Amniotic epithelial cell (primary cell): ENCODE measurements around the gene NLN.
"Not testable (repeated sequence)": the region's sequence is repeated elsewhere in the genome, so short reads cannot be mapped to it uniquely, and the experiment has no call there.

Source experiments
- DNase-seq: peaks from one replicate; pipeline ENCODE4 v3.0.0-alpha.2; 2010; ENCODE audit warnings: low read depth

NLN gene

DNA sequence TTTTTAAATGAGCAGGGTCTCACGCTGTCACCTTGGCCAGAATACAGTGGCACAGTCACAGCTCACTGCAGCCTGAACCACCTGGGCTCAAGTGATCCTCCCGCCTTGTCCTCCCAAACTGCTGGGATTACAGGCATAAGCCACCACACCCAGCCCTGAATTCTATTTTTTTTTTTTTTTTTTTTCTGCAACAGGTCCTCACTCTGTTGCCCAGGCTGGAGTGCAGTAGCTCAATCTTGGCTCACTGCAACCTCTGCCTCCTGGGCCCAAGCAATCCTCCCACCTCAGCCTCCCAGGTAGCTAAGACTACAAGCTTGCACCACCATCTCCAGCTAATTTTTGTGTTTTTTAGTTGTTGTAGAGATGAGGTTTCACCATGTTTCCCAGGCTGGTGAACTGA is 51.0 kb downstream of the NLN start:
- DNase-seq, result not testable (repeated sequence)

DNA sequence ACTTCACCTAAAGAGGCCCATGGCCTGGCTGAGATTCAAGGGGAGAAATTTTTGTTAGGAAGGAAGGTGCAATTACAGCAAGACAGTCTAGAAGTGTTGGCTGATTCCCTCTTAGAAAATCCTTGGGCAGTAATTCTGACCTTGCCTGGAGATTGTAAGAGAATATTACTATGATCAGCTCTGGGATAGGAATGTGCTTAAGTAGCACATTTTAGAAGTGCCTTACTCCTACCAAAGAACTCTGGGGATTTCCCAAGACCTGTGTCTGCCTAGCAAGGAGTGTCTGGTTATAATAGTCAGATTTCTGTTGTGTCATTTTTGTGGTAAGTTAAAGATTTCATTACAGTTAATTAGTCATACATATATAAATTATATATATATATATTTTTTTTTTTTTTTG is 52.3 kb downstream of the NLN start:
- DNase-seq, result peak; percentile 93

DNA sequence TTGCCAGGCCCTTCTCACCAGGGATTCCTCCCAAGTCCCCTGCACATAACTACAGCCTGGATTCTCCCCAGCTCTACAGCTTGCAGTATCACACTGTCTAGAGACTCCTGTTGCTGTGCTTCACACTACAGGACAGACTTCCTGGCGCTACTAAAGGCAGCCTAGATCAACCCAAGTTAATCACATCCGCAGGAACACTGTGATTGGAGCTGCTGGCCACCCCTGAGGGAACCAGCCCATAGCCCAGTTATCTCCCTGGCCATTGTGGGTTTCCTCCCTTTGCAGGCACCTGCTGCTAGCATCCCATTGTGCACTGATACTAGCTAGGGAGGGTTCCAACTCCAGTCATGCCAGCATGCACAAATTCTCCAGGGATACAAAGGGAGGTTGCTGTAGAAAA is 53.5 kb downstream of the NLN start:
- no peak for DNase-seq

DNA sequence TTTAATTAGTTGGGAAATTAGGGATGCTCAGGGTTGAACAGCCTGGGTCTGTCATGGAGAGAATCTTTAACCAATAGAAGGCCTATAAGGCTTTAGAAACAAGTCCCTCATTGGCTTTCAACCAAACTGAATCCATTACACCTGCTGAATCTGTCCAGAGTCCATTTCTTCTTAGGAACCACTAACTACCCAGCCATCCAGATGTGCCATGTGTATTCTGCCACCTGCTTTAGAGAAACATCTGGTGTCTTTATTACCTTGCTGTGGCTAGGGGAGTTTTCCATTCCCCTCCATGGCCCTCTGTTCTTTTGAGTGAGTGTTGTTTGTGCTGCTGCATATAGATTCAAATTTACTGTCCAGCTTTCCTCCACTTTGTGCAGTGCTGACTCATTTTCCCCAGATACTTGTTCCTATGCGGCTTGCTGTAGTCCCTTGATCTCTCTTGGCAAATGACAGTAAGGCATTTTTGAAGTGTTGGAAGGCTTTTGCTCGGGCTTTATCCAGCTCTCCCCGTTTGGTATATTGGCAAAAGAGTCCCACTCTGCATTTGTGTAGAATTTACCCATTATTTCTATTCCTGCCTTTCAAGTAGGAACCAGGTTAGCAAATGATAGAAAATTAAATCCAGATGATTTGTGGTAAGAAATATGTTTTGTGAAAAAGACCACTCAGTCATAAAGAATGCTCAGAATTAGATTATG is 54.6 kb downstream of the NLN start:
- DNase-seq, result peak; percentile 22

DNA sequence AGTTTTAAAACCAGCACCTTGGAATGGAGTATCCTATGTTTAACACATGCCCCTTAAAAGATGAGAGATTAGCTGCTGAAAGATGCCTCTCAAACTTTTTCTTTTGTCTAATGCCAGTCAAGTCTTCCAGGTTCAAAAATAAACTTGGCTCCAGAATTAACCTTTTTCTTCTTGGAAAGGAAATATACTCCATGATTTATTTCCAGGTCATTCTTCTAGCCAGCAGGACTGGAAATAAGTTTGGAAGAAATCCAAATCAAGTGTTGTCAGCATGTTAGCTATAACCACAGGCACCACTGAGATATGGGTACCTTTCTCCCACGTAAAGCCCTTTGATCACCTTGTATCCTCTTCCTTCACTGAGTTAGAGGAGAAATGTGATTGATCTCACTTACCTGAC is 56.1 kb downstream of the NLN start:
- DNase-seq, result no peak

DNA sequence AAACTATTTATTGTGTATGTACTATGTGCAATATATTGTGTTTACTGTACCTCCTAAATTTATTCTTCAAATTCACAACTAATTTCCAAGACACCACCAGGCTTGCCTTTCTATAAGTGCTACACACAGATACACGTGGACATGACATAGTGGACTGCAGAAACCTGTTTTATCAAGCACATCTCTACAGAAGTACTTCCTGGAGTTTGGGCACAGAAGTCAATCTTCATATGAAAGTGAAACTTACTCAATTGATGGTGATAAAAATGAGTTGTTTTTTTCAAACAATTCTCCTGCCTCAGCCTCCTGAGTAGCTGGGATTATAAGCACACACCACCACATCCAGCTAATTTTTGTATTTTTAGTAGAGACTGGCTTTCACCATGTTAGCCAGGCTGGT is 57.6 kb downstream of the NLN start:
- DNase-seq, result no peak

DNA sequence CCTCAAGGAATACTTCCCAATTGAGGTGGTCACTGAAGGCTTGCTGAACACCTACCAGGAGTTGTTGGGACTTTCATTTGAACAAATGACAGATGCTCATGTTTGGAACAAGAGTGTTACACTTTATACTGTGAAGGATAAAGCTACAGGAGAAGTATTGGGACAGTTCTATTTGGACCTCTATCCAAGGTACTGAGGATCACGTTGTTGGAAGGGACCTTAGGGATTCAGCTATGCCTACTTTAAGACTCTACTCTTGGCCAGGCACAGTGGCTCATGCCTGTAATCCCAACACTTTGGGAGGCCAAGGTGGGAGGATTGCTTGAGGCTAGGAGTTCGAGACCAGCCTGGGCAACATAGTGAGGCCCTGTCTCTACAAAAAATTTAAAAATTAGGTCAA is 66.3 kb downstream of the NLN start:
- DNase-seq, result not testable (repeated sequence)

DNA sequence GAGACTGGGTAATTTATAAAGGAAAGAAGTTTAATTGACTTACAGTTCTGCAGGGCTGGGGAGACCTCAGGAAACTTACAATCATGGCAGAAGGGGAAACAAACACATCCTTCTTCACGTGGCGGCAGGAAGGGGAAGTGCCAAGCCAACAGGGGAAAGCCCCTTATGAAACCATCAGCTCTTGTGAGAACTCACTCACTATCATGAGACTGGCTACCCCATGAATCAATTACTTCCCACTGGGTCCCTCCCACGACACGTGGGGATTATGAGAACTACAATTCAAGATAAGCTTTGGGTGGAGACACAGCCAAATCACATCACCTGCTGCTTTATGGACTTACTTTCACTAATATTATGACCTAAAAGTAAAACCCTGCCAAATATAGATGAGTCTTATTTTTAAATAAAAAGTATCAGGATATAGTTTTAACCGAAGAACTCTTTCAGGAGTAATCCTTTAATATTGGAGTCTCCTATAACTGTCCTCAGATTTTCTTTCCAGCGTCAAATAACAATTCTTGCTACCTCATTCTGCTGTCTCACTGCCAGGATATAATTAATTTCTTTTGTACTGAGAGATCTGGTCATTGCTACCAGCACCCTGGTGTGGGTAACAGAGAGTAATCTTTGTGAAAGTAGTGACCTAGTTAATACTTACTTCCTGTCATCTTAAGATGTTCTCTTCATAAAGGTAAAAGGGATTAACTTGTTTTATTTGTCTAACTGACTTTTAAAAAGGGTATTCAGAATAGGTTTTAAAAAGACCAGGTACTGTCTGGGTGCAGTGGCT is 68.6 kb downstream of the NLN start:
- DNase-seq, result peak; percentile 47

DNA sequence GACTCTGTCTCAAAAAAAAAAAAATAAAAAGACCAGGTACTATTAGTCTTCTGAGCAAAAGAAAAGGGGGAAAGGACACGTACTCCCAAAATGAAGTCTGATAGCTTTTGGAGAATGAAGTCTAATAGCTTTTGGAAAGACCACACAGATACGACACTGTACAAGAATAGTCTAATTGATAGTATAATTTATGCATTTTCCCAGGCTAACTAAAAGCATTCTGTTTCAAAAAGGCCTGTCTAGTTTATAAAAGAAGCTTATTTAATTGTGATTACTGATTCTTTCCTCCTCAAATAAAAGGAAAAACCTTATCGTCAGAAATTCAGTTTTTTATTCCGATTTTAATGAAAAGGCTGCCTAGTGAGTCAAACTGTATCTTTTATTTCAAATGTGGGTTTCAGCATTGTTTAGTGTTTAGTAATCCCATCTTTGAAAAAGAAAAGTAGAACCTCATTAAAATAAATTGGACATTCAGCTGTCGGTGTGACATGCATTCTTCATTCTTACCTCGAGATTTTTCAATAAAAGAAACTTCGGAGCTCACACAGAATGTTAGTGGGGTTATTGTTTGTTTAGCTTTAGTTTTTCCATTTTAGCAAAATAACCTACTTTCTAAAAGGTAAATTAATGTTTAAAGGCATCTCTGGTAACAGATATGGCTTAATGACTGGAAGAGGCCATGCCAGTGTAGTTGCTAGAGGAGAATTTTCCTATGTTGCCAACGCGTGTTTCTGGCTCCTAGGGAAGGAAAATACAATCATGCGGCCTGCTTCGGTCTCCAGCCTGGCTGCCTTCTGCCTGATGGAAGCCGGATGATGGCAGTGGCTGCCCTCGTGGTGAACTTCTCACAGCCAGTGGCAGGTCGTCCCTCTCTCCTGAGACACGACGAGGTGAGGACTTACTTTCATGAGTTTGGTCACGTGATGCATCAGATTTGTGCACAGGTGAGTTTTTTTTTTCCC is 70.0 kb downstream of the NLN start:
- DNase-seq, result no peak

DNA sequence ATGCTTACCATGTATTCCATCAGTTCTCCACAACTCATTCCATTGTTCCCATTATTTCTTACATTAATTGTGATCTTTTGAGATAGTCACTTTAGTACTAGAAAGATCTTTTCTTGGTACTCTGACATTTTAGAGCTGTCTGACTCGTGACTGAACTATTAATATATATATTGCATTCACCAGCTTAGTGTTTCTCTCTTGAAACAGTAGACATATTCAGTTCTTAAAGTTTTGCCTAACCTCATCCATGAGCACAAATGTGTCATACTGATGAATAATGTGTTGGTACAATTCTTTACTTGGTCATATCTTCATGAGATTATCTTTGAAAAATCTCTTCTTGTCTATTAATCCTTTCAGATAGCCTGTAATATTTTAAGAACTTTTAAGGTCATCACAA is 74.3 kb downstream of the NLN start:
- DNase-seq, result no peak

DNA sequence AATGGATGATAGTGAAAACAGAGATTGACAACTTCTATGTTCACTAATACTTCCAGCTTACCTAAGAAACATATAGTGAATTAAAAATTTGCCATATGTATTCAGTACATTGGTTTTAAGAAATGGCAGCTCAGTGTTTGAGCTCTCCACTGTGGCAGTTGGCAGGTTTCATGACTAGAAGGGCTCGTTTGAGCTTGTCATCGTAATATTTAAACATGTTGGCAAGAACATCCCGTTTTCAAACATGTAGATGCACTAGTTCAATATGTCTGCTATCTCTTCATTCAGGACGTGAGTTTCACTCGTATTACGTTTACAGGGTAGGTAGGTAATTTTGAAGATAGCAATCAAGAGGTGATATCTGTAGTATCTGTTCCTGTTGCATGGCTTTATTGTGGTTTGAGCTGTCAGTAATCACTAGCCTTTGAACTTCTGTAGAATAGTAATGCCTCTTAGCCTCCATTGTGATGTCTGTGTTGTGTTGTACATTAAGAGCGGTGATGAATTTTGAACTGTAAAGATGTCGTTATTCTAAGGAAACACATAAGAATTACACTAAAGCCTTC is 74.8 kb downstream of the NLN start:
- no peak for DNase-seq

DNA sequence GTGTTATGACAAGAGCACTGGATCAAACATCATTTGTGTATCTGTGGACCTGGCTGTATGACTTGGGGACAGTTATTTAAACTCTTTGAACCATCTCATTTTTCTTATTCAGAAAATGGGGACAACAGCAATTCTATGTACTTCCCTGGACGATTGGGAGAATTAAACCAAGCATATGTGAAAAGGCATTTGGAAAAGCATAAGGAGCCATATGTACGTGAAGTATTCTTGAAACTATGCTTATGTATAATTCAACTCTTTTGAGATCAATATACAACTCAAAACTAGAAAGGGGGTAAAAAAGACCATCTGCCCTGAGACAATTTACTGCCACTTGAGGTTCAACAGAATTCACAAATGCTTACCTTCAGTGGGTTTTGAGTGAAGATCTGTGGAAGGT is 75.5 kb downstream of the NLN start:
- no peak for DNase-seq

DNA sequence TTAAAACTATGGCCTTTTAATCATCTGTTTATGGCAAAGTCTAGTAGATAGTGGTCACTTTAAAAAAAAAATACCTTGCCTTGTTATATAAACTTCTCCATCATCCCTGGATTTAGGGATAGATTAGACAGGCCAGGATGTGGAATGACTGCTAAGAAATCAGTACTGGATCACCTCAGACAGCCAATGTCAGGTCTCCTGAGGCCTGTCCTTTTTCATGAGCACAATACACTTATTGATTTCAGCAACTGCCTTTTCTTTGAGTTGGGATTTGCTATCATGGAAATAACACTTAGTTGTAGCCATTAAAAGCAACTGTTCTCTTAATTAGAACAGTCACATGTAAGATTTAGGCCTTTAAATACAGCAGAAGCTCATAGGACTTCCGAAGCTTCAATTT is 77.9 kb downstream of the NLN start:
- no peak for DNase-seq

DNA sequence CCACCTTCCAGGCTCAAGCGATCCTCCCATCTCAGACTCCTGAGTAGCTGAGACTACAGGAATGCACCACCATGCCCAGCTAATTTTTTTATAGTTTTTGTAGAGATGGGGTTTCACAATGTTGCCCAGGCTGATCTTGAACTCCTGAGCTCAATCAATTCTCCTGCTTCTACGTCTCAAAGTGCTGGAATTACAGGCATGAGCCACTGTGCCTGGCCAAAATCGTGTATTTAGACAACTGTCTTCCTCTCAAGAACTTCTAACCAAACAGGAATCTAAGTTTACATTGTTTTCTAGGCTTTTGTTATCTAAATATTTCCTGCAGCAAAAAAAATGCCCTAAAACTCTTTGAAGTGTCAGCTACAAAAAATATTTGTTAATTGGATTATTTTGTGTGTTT is 78.8 kb downstream of the NLN start:
- no peak for DNase-seq

DNA sequence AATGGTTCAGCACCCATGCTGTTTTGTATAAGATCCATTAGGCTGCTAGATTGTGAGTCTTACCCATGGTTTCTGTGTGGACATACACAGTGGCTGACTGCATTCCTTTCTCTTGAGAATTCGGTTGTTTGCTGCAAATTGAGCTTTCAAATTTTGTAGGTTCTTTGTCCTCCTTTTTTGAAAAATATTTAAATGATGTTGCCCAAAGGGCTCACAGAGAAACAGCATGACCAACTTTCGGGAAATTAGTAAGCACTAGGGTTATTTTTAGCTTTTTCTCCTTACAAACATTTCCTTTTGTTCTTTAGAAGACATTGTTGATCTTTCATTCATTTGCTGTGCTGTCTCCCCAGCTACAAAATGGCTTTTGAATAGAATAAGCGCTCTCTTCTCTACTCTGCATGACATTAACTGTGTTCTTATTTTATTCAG is 79.4 kb downstream of the NLN start:
- peak; percentile 74 for DNase-seq

DNA sequence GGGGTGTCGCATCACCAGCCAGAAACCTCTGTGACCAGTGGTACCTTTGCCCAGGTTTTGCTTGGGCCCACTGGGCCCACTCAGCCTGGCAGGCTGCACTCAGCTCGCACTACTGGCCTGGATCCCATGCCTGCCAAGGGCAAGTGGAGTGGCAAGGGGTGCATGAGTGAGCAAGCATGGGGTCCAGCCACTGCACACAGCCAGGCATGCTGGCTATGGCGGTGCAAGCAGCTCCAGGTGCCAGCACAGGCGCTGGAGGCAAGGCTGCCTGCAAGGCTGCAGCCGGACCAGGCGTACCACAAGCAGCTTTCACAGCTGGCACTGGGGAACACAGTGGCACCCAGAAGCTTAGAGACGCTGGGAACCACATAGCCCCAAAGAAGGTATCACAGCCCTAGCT is 80.1 kb downstream of the NLN start:
- no peak for DNase-seq

DNA sequence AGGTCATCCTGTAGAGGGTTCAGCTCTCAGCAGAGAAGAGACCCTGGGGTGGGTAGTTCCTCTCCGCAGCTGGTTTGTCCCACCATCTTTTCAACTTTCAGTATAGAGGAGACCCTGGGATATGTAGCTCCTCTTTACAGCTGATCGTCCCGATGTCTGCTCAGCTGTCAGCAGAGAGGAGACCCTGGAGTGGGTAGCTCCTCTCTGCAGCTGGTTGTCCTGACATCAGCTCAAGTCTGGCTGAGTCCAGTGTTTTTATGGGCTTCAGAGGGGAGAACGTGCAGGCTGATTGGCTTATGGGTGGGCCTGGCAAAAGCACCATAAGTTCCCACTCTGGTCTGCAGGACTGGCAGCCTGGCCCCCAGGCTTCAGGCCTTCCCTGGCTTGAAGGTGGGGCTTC is 80.8 kb downstream of the NLN start:
- DNase-seq, result no peak

DNA sequence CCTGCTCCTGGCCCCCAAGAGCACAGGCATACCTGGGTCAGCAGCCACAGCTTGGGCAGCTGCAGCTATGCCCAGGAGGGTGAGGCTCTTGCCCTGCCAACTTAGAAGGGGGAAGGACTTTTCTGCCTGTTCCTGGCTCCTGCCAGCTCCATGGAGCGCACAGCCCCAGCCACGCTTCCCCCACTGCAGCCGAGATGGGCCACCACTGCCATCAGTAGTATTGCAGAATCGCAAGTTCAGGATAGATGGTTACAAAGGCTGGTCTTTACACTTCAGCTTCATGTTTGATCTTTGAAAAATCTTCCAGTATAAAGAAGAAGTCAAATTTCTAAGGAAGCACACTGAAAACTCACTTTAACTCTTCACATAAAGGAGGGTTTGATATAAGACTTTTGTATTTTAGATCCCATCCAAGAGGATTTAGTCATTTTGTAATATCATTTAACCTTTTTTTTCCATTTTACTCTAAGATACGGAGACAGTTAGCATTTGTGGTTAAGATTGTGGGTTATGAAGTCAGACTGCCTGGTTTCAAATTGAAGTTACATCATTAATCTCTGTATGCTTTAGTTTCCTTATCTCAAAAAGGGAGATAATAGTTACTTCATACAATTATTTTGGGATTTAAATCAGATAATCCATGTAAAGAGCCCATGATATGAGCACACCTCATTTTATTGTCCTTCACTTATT is 81.8 kb downstream of the NLN start:
- peak; percentile 86 for DNase-seq

DNA sequence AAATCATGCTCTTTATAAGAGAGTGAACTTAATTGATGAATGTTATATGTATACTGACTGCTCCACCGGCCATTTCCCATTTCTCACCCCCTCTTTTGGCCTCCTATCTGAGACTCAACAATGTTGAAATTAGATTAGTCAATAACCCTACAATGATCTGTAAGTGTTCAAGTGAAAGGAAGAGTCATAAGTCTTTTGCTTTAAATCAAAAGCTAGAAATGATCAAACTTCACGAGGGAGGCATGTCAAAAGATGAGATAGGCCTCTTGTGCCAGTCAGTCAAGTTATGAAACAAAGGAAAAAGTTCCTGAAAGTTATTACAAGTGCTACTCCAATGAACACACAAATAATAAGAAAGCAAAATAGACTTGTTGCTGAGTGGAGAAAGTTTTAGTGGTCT is 83.1 kb downstream of the NLN start:
- no peak for DNase-seq

DNA sequence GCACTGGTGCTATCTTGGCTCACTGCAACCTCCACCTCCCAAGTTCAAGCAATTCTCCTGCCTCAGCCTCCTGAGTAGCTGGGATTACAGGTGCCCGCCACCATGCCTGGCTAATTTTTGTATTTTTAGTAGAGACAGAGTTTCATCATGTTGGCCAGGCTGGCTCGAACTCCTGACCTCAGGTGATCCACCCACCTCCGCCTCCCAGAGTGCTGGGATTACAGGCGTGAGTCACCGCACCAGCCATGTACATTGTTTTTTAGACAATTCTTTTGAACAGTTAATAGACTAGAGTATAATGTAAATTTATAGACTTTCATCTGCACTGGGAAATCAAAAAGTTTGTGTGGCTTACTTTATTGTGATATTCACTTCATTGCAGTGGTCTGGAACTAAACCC is 85.5 kb downstream of the NLN start:
- not testable (repeated sequence) for DNase-seq

DNA sequence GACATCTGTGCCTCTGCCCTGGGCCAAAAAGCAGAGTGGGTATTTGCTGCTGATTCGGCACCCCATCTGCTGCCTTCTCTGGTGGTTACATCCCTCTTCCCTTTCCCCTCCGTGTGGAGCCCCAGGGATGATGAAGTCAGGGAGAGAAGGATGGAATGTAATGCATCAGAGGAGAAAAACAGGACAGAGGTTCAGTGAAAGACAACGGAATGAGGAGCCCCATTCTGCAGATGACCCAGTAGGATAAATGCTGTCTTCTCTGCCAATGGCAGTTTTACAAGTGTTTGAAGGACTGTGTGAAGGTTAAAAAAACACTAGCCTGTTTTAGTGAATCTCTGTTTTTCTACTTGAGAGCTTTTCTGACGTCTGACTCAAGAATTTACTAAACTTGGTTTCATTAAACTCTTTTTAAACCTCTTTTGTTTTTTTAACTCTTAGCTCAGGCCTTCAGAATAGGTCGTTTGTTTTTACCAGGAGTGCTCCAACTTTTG is 86.3 kb downstream of the NLN start:
- DNase-seq, result no peak
